Measurements from ENCODE around the gene PPP6R1.
"Not testable (repeated sequence)": the region's sequence is repeated elsewhere in the genome, so short reads cannot be mapped to it uniquely, and the experiment has no call there.

PPP6R1 gene

DNA sequence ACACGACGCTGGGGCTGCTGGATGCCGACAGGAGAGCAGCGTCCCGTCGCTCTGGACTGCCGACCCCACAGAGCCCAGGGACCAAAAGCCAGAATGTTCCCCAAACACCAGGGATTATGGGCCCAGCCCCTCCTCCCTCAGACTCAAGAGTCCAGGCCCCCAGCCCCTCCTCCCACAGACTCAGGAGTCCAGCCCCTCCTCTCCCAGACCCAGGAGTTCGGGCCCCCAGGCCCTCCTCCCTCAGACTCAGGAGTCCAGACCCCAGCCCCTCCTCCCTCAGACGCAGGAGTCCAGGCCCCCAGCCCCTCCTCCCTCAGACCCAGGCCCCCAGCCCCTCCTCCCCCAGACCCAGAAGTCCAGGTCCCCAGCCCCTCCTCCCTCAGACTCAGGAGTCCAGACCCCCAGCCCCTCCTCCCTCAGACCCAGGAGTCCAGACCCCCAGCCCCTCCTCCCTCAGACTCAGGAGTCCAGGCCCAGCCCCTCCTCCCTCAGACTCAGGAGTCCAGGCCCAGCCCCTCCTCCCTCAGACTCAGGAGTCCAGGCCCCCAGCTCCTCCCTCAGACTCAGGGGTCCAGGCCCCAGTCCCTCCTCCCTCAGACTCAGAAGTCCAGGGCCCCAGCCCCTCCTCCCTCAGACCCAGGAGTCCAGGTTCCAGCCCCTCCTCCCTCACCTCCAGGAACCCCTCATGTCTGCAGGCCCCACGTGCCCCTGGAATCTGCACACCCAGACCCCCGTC, 34.0 kb downstream of the PPP6R1 start:
- FAIRE-seq; DNase-seq (ENCODE audit: low spot score): not testable (repeated sequence)

DNA sequence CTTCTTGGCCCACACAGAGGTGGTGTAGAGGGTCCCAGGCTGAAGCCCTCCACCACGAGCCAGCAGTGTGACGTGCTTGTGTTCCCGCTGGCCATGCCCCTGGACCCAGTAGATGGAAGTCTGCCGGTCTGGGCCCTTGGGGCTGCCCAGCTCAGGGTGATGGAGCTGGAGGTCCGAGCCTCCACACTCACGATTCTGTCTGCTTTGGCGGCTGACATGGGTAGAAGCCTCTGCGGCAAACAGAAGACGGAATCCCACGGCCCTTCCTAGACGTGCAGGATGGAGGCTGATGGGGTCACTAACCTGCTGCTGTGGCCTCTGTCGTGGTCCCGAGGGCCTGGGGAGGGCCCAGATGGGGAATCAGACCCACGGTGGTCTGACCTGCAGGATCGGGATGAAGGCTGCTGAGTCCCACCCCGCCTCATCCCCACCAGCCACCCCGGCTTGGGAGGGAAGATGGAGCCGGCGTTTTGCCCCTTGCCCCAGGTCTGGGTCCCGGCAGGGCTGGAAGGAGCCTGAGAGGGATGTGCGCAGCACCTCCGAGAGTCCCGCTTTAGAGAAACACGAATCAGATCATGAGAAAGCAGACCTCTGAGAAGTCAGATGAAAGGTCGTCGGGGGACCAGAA, 34.7 kb downstream of the PPP6R1 start:
- FAIRE-seq (no peak), DNase-seq (ENCODE audit: low spot score) (no peak)

- DNase-seq (ENCODE audit: low spot score) = no peak
Measured at GRCh38 chr19:55223291-55224037, 35.4 kb downstream of the PPP6R1 start.

GRCh38 chr19:55220525-55220924, 38.3 kb downstream of the PPP6R1 start:
- DNase-seq (ENCODE audit: low spot score) (no peak), FAIRE-seq (no peak)

More at GRCh38 chr19:55223291-55224037, 35.4 kb downstream of the PPP6R1 start:
- no peak for FAIRE-seq

DNA sequence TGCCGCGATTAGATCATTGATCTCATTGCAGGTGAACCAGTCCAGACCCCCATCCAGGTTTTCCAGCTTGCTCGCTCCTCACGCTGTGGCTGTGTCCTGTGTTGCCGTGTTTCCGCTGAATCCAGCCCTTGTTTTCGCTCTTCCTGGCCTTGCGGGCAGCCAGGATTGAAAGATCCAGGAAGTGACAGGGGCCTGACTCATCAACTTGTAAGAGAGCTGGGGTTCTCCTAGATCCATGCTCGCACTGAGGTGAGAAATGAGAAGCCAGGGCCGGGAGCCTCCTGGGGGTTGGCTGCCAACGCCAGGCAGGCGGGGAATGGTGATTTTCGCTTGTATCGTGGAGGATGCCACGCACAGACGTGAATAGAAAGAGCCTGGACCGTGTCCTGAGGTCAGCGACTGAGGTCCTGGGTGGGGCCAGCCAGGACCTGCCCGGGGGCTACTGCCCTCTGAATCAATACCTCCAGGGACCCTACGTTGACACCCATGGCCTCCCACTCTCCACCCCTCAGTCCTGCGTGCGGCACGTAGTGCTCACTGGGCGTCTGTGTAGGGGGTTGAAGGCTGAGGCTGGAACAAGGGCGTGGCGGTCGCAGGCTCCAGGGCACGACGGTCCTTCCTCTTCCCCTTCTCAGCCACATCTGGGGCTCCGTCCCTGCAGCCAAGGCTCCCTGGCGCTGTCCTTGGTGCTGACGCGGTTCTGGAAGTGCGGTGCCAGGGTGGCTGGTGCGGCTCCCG, 42.2 kb downstream of the PPP6R1 start:
- DNase-seq (ENCODE audit: low spot score) = peak; percentile 94
- FAIRE-seq = peak; percentile 77

- FAIRE-seq (no peak), DNase-seq (ENCODE audit: low spot score) (no peak)
Measured at GRCh38 chr19:55213547-55213946, 45.3 kb downstream of the PPP6R1 start.

GRCh38 chr19:55212447-55212846, 46.4 kb downstream of the PPP6R1 start:
- DNase-seq (ENCODE audit: low spot score) (no peak), FAIRE-seq (no peak)

- FAIRE-seq (no peak), DNase-seq (ENCODE audit: low spot score) (peak; percentile 74)
Measured at GRCh38 chr19:55209693-55210472, 48.9 kb downstream of the PPP6R1 start.

DNA sequence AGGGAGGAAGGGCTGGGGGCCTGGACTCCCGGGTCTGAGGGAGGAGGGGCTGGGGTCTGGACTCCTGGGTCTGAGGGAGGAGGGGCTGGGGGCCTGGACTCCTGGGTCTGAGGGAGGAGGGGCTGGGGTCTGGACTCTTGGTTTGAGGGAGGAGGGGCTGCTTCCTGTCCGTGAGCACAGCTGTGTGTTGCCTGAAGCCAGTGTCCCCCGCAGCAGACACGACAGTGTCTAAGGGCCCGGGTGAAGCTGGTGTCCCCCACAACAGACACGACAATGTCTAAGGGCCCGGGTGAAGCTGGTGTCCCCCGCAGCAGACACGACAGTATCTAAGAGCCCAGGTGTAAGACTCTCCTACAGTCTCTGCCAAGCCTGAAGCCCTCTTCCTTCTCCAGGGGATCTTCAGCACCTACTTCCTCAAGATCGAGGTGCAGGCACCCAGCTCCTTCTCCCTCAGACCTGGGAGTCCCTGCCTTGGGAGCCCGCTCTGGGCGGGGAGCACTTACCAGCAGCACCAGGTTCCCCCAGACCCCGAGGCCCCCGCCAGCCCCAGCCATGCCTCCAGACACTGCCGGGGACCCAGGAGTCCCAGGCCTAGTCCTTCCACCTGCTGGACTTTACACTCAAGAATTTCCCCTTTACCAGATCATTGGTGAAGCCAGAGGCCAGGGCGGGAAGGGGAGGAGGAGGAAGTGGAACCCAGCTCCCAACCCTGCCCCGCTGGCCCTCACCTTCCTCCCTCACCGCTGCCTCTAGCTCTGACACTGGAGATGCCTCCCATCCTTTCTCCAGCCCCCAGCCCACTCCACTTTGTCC, 49.7 kb downstream of the PPP6R1 start, which contains the start of gene PTPRH:
Gene PTPRH (minus strand): TSS at position 622 of the 813 bp plus-strand sequence. CDS start 68 bp downstream, at position 554.
- DNase-seq (ENCODE audit: low spot score) = no peak
- no peak for FAIRE-seq

GRCh38 chr19:55206664-55207500, 51.9 kb downstream of the PPP6R1 start:
- FAIRE-seq = peak; percentile 26
- peak; percentile 66 for DNase-seq (ENCODE audit: low spot score)

DNA sequence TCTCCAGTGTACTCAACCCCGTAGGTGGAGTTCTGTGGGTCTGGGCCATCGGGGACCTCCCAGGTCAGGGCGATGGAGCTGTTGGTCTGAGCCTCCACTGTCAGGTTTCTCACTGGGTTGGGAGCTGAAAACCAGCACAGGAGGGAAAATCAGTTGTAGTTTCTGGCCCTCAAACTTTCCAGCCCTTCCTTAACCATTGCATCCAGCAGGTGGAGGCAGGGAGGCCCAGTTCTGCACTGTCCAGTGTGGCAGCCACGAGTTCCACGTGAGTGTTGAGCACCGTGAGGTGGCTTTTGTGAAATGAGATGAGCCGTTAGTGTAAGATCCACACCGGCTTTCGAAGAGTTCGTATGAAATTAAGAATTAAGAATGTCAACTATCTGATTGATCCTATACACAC, 56.6 kb downstream of the PPP6R1 start:
- not testable (repeated sequence) for FAIRE-seq; DNase-seq (ENCODE audit: low spot score)

DNA sequence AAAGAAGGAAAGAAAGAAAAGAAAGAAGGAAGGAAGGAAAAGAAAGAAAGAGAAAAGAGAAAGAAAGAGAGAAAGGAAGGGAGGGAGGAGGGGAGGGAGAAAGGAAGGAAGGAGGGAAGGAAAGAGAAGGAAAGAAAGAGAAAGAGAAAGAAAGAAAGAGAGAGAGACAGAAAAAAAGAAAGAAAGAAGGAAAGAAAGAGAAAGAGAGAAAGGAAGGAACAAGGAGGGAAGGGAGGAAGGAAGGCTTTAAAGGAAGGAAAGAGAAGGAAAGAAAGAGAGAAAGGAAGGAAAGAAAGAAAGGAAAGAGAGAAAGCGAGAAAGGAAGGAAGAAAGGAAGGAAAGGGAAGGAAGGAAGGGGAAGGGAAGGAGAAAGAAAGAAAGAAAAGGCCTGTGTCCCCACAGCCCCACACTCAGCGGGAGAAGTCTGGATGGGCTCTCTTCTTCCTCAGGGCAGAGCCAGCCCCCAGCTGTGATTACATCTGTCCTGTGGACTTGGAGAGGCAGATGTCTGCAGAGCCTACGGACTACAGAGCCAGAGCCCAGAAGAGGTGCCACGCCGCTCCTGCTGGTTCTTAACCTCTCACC, 59.1 kb downstream of the PPP6R1 start:
- no peak for FAIRE-seq
- no peak for DNase-seq (ENCODE audit: low spot score)

DNA sequence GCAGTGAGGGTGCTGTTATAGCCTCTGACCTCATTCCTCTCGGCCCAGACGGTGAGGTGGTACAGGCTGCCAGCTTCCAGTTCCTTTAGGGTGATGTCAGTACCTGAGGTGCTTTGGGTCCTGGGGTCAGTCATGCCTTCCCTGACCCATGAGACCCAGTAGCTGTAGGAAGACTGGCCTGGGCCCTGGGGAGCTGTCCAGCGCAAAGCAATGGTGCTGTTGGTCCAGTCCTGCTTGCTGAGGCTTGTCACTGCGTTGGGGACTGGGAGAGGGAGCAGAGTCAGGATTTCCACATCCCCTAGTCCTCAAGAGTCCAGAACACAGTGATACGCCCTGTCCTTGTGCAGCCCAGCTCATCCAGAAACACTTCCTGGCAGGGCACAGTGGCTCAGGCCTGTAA, 60.2 kb downstream of the PPP6R1 start:
- FAIRE-seq (no peak), DNase-seq (ENCODE audit: low spot score) (no peak)

- DNase-seq (ENCODE audit: low spot score) (no peak), FAIRE-seq (no peak)
Measured at GRCh38 chr19:55197528-55197927, 61.3 kb downstream of the PPP6R1 start.

DNA sequence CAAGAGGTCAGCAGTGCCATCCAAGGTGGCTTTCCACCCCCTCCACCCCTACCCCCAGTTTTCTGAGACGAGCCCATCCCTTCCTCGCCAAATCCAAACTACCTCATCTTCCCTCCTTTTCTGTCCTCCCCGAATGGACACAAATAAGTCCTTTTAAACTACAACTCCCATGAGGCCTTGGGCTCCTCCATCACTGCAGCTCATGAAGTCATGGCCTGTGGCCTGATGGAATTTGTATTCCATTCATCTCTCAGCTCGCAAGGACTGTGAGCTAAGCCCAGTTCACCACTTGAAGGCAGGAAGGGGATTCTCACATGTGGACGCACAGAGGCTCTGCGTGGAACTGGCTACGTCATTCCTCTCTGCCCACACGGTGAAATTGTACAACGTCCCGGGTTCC, 62.0 kb downstream of the PPP6R1 start:
- no peak for DNase-seq (ENCODE audit: low spot score)
- FAIRE-seq = no peak

- FAIRE-seq (no peak), DNase-seq (ENCODE audit: low spot score) (no peak)
Measured at GRCh38 chr19:55193481-55193880, 65.3 kb downstream of the PPP6R1 start.

DNA sequence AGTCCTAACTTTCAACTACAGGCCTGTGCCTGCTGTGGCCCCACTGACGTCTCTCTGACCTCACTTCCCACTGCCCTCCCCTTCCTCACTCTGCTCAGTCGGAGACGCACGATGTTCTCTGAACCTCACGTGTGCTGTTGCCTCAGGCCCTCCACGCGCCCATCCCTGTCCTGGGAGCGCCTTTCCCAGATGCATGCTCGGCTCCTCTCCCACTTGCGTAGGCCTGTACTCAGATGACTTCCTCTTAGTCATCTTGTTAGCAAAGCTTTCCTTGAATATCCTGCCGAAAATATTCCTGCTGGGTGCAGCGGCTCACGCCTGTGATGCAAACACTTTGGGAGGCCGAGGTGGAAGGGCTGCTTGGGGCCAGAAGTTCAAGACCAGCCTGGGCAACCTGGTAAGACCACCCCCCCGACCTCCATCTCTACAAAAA, 69.4 kb downstream of the PPP6R1 start:
- DNase-seq (ENCODE audit: low spot score) = peak; percentile 44
- FAIRE-seq = no peak

DNA sequence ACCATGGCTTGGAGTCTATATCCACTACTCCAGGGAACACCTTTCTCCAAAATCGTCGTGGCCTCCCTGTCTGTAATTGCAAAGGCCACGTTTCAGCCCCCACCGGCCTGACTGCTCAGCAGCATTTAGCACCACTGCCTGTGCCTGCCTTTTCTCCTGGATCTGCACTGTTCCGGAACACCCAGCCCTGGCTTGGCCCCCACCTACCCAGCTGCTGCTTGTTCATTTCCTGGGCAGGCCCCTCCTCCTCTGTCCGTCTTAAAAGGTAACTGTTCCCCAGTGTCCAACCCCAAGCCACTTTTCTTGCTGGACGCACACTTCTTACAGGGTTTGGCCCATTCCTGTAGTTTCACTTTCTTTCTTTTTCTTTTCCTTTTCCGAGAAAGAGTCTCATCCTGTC, 70.2 kb downstream of the PPP6R1 start:
- DNase-seq (ENCODE audit: low spot score) (no peak), FAIRE-seq (no peak)

Measured in RCC 7860 (cell line).